ENCODE results near the gene REELD1. TPM values are rescaled to one million over a fixed set of nuclear protein-coding genes. Genes with fewer than 3 reads are reported as not detected.

Gene REELD1
- polyA plus RNA-seq, 1 donor from 2014 or later = not detected

- peaks cover 4% of the 10 kb centered on the region for H3K36me3 Mint-ChIP-seq
- no peaks in the 10 kb centered on the region for H3K9me3 Mint-ChIP-seq
- no peak overlapping the region for H3K4me3 Mint-ChIP-seq
- H3K4me1 Mint-ChIP-seq = peaks cover 0 to 1% (median 0%) of the 10 kb centered on the region in 3 donors
- no peaks in the 10 kb centered on the region for H3K27me3 Mint-ChIP-seq
- no peak overlapping the region for H3K27ac Mint-ChIP-seq
Observed at GRCh38 chr4:146194212-146194611, 20.1 kb upstream of the REELD1 start.

GRCh38 chr4:146202665-146203064, 11.7 kb upstream of the REELD1 start:
- H3K9me3 Mint-ChIP-seq = no peaks in the 10 kb centered on the region
- H3K27ac Mint-ChIP-seq = no peak overlapping the region
- no peaks in the 10 kb centered on the region for H3K27me3 Mint-ChIP-seq
- no peaks in the 10 kb centered on the region for H3K4me1 Mint-ChIP-seq
- H3K36me3 Mint-ChIP-seq = peaks cover 9% of the 10 kb centered on the region
- no peak overlapping the region for H3K4me3 Mint-ChIP-seq

- Mint-ChIP-seq H3K4me3 (no peak overlapping the region), H3K4me1 (no peaks in the 10 kb centered on the region), H3K36me3 (peaks cover 7% of the 10 kb centered on the region), H3K9me3 (no peaks in the 10 kb centered on the region), H3K27me3 (no peaks in the 10 kb centered on the region), H3K27ac (no peak overlapping the region)
Observed at GRCh38 chr4:146207410-146207809, 6.9 kb upstream of the REELD1 start.

GRCh38 chr4:146210890-146211289, 3.4 kb upstream of the REELD1 start:
- Mint-ChIP-seq H3K4me3 (no peak overlapping the region), H3K9me3 (no peaks in the 10 kb centered on the region), H3K27me3 (no peaks in the 10 kb centered on the region), H3K36me3 (no peaks in the 10 kb centered on the region), H3K27ac (no peak overlapping the region), H3K4me1 (no peaks in the 10 kb centered on the region)

GRCh38 chr4:146211440-146211839, 2.9 kb upstream of the REELD1 start:
- Mint-ChIP-seq H3K36me3 (no peaks in the 10 kb centered on the region), H3K9me3 (no peaks in the 10 kb centered on the region)

GRCh38 chr4:146212781-146213180, 1.6 kb upstream of the REELD1 start:
- no peaks in the 10 kb centered on the region for H3K36me3 Mint-ChIP-seq
- H3K4me1 Mint-ChIP-seq = no peaks in the 10 kb centered on the region
- H3K27me3 Mint-ChIP-seq = no peaks in the 10 kb centered on the region
- H3K9me3 Mint-ChIP-seq = no peaks in the 10 kb centered on the region
- no peak overlapping the region for H3K27ac Mint-ChIP-seq
- no peak overlapping the region for H3K4me3 Mint-ChIP-seq

More at GRCh38 chr4:146211440-146211839, 2.9 kb upstream of the REELD1 start:
- Mint-ChIP-seq H3K27me3 (no peaks in the 10 kb centered on the region), H3K4me1 (no peaks in the 10 kb centered on the region), H3K4me3 (no peak overlapping the region), H3K27ac (no peak overlapping the region)

GRCh38 chr4:146222313-146222712, 8.0 kb downstream of the REELD1 start:
- Mint-ChIP-seq H3K27me3 (no peaks in the 10 kb centered on the region), H3K27ac (no peak overlapping the region), H3K4me3 (peak overlapping the region in 1 of 4 donors; percentile 58), H3K36me3 (no peaks in the 10 kb centered on the region), H3K9me3 (no peaks in the 10 kb centered on the region), H3K4me1 (no peaks in the 10 kb centered on the region)

GRCh38 chr4:146224326-146224966, 10.1 kb downstream of the REELD1 start:
- Mint-ChIP-seq H3K4me3 (no peak overlapping the region), H3K9me3 (no peaks in the 10 kb centered on the region), H3K27me3 (no peaks in the 10 kb centered on the region), H3K27ac (no peak overlapping the region), H3K4me1 (no peaks in the 10 kb centered on the region), H3K36me3 (peaks cover 3% of the 10 kb centered on the region)

- Mint-ChIP-seq H3K36me3 (peaks cover 3% of the 10 kb centered on the region), H3K4me1 (no peaks in the 10 kb centered on the region), H3K4me3 (no peak overlapping the region), H3K9me3 (peaks cover 0 to 5% (median 2%) of the 10 kb centered on the region in 3 donors), H3K27ac (no peak overlapping the region), H3K27me3 (no peaks in the 10 kb centered on the region)
Observed at GRCh38 chr4:146229406-146229805, 15.1 kb downstream of the REELD1 start.

- H3K9me3 Mint-ChIP-seq = peaks cover 0 to 5% (median 2%) of the 10 kb centered on the region in 3 donors
- peaks cover 3% of the 10 kb centered on the region for H3K36me3 Mint-ChIP-seq
- peaks cover 3% of the 10 kb centered on the region for H3K27me3 Mint-ChIP-seq
- no peak overlapping the region for H3K27ac Mint-ChIP-seq
- no peak overlapping the region for H3K4me3 Mint-ChIP-seq
- H3K4me1 Mint-ChIP-seq = peaks cover 0 to 2% (median 0%) of the 10 kb centered on the region in 3 donors
Observed at GRCh38 chr4:146232131-146232722, 17.9 kb downstream of the REELD1 start.

- H3K36me3 Mint-ChIP-seq = no peaks in the 10 kb centered on the region
- no peak overlapping the region for H3K4me3 Mint-ChIP-seq
- H3K4me1 Mint-ChIP-seq = peaks cover 0 to 2% (median 0%) of the 10 kb centered on the region in 3 donors
- peaks cover 3% of the 10 kb centered on the region for H3K27me3 Mint-ChIP-seq
- peaks cover 0 to 5% (median 2%) of the 10 kb centered on the region in 3 donors for H3K9me3 Mint-ChIP-seq
- no peak overlapping the region for H3K27ac Mint-ChIP-seq
Observed at GRCh38 chr4:146235654-146236177, 21.4 kb downstream of the REELD1 start.

- Mint-ChIP-seq H3K4me1 (peaks cover 0 to 2% (median 0%) of the 10 kb centered on the region in 3 donors), H3K36me3 (no peaks in the 10 kb centered on the region), H3K27ac (no peak overlapping the region), H3K27me3 (peaks cover 3% of the 10 kb centered on the region), H3K4me3 (no peak overlapping the region), H3K9me3 (peaks cover 0 to 5% (median 2%) of the 10 kb centered on the region in 3 donors)
Observed at GRCh38 chr4:146236216-146236615, 21.9 kb downstream of the REELD1 start.

GRCh38 chr4:146237092-146237491, 22.8 kb downstream of the REELD1 start:
- H3K27ac Mint-ChIP-seq = no peak overlapping the region
- peaks cover 6% of the 10 kb centered on the region for H3K27me3 Mint-ChIP-seq
- no peaks in the 10 kb centered on the region for H3K36me3 Mint-ChIP-seq
- no peak overlapping the region for H3K4me3 Mint-ChIP-seq
- peaks cover 3 to 5% (median 3%) of the 10 kb centered on the region in 3 donors for H3K4me1 Mint-ChIP-seq
- H3K9me3 Mint-ChIP-seq = peaks cover 0 to 5% (median 0%) of the 10 kb centered on the region in 3 donors

- Mint-ChIP-seq H3K36me3 (no peaks in the 10 kb centered on the region), H3K27me3 (peaks cover 6% of the 10 kb centered on the region), H3K4me1 (peaks cover 3 to 7% (median 3%) of the 10 kb centered on the region in 3 donors), H3K27ac (no peak overlapping the region), H3K4me3 (no peak overlapping the region), H3K9me3 (no peaks in the 10 kb centered on the region)
Observed at GRCh38 chr4:146238107-146238506, 23.8 kb downstream of the REELD1 start.

- H3K27me3 Mint-ChIP-seq = peaks cover 10% of the 10 kb centered on the region
- no peaks in the 10 kb centered on the region for H3K9me3 Mint-ChIP-seq
- peak overlapping the region in 1 of 4 donors; percentile 43 for H3K4me3 Mint-ChIP-seq
- no peak overlapping the region for H3K27ac Mint-ChIP-seq
- H3K36me3 Mint-ChIP-seq = no peaks in the 10 kb centered on the region
- peaks cover 3 to 8% (median 4%) of the 10 kb centered on the region in 3 donors for H3K4me1 Mint-ChIP-seq
Observed at GRCh38 chr4:146243141-146243882, 29.0 kb downstream of the REELD1 start.
